Astrocyte of the cerebellum (primary cell): ENCODE data around the gene SMIM14.
"Not testable (repeated sequence)": the region's sequence is repeated elsewhere in the genome, so short reads cannot be mapped to it uniquely, and the experiment has no call there.

Source experiments
- DNase-seq: peaks from one replicate; pipeline ENCODE4 v3.0.0-alpha.2; 2011; ENCODE audit warnings: low read depth
- H3K4me3 ChIP-seq: 2 replicates; pipeline ENCODE4 v1.5.1; 2011; ENCODE audit warnings: mild to moderate bottlenecking, low read depth, low read length, moderate library complexity
- in situ Hi-C: cut with HindIII; loops from 2 replicates; pipeline ENCODE4 v1.10.0; 2017; ENCODE audit warnings: low sequenced_read_pairs
- TF ChIP-seq, protein P1 (sequence below): IDR thresholded peaks from 2 replicates; pipeline ENCODE4 v1.5.1; 2012; ENCODE audit warnings: low read length, low read depth, moderate library complexity, mild to moderate bottlenecking; ENCODE audit errors: missing control alignments

SMIM14 gene

DNA sequence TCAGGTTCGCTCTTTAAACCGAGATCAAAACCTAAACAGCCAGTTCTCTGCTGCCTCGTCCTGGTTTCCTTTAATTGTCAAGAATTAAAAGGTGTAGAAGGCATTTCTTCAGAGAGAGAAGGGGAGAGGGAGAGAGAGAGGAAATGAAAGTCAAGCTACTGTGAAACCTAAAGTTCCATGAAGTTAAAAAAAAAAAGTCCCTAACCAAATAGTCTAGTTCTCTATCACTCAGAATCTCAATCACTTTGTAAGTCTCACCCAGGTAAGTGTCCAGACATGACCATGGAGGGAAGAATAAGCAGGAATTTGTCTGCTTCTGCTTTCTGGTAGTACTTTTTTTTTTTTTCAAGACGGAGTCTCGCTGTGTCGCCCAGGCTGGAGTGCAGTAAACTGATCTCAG is 18.8 kb upstream of the SMIM14 start:
- DNase-seq: no peak
- TF ChIP-seq, protein P1, sequence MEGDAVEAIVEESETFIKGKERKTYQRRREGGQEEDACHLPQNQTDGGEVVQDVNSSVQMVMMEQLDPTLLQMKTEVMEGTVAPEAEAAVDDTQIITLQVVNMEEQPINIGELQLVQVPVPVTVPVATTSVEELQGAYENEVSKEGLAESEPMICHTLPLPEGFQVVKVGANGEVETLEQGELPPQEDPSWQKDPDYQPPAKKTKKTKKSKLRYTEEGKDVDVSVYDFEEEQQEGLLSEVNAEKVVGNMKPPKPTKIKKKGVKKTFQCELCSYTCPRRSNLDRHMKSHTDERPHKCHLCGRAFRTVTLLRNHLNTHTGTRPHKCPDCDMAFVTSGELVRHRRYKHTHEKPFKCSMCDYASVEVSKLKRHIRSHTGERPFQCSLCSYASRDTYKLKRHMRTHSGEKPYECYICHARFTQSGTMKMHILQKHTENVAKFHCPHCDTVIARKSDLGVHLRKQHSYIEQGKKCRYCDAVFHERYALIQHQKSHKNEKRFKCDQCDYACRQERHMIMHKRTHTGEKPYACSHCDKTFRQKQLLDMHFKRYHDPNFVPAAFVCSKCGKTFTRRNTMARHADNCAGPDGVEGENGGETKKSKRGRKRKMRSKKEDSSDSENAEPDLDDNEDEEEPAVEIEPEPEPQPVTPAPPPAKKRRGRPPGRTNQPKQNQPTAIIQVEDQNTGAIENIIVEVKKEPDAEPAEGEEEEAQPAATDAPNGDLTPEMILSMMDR: no peak
- in situ Hi-C loops: no loop called here
- no peak overlapping the region for H3K4me3 ChIP-seq

DNA sequence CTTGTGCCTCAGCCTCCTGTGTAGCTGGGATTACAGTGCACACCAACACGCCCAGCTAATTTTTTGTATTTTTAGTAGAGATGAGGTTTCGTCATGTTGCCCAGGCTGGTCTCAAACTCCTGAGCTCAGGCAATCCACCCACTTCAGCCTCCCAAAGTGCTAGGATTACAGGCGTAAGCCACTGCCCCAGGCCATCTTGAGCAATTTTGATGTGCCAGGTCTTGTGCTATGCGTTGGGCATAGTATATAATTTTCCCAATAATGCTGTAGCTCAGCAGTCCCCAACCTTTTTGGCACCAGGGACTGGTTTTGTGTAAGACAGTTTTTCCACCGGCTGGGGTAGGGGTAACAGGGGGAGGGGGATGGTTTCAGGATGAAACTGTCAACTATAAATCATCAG is 18.0 kb upstream of the SMIM14 start:
- in situ Hi-C loops, H3K4me3 ChIP-seq, DNase-seq: not testable (repeated sequence)

DNA sequence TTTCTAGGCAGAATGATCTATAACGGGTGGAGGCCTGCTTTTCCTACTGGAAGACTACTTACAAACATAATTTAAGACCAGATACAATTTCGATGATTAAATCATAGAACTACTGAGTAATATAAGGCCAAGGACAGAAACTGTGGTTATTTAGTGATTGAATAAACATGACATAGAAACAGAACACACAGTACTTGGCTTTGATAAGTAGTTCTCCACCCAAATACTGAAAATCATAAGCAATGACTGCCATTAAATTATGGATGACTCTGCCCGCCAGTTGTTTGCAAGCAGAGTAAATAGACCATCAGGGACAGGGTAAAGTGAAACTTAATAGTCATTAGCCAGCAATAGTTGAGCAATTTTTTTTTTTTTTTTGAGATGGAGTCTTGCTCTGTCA is 17.2 kb upstream of the SMIM14 start:
- no peak for DNase-seq
- TF ChIP-seq, protein P1: no peak
- no peak overlapping the region for H3K4me3 ChIP-seq
- in situ Hi-C loops: no loop called here

DNA sequence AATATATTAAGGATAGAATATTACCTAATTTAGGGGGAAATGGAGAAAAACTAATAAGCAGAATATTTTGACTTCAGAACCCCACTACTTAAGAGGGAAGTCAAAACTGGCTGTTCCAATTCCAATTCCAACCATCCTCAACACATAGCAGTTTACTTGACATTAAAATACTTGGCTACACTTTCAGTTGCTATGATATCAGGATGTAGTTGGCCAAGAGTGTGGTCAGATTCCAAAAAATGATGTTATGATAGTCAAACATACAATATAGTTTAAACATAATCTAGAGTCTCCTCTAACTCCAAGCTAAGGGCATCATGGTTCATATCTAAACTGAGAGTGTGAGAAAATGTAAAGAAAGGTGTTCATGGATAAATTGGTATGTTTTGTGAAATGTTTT is 16.5 kb upstream of the SMIM14 start:
- in situ Hi-C loops: no loop called here
- TF ChIP-seq, protein P1: no peak
- H3K4me3 ChIP-seq: no peak overlapping the region
- no peak for DNase-seq

DNA sequence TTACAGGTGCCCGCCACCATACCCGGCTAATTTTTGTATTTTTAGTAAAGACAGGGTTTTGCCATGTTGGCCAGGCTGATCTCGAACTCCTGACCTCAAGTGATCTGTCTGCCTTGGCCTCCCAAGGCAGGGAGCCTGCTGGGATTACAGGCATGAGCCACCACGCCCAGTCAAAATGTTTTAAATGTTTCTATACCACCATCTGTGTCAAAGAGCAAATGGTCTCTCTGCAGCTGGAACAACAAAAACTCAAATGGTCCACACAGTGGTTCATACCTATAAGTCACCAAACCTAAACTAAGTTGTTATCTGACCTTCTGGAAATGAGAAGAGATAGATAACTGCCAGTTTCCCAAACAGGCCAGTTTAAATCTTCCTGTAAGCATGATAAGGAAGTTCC is 12.9 kb upstream of the SMIM14 start:
- in situ Hi-C loops, H3K4me3 ChIP-seq, DNase-seq: not testable (repeated sequence)

DNA sequence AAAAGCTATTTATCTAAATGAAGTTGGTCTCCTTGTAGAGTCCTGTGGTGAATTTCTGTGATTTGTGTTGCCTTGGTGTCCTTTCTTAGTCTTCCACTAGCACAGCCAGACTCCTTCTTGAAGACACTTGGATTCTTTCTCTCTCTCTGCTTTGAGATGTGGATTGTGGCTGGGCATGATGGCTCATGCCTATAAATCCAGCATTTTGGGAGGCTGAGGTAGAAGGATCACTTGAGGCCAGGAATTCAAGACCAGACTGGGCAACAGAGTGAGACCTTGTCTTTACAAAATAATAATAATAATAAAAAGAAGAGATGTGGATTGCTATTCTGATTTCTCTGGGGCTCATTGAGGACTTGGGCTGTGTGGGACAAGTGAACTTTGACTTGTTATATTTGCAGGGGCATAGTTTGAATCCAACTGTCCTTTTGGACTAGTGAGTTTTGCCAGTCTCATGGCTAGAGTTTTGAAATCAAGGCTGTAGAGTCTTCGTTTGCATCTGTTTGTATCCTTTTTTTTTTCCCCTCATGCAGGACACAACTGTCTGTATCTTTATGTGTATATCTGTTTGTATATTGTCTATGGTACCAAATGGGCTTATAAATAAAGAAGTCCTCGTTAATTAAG is 11.1 kb upstream of the SMIM14 start:
- H3K4me3 ChIP-seq: no peak overlapping the region
- in situ Hi-C loops: no loop called here
- DNase-seq: no peak
- TF ChIP-seq, protein P1: no peak

DNA sequence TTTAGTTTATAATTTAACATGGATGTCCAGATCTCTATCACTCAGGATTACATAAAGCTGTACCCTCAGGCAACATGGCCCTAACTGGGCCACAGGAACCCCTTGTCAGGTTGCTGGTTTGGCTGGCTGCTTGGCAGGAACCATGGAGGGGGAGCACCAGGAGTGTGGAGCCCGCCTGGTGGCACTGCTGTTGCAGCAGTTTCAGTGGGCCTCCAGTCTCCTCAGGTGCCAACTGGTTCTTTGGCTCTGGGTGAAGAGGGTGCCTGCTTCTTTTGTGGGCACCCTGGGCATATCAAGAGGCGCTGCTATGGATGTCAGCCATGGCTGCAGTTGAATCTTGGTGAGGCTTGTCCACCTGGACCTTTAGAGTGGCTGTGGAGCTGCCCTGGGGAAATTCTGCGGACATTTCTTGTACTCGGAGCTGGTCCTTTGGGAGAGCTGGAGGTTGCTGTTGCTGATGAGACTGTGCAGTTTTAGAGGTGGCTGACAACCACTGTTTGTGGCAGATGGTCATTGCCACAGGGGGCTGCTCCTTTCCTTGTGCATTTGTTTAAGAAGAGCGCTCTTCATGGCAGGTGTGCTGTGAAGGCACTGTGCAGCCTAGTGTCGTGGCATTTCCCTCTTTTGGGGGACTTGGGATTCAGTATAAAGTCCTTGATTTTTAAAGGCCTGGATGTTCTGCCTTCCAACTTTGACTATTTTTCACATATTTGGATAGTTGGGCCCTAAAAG is 10.3 kb upstream of the SMIM14 start:
- DNase-seq: no peak
- TF ChIP-seq, protein P1: no peak
- no peak overlapping the region for H3K4me3 ChIP-seq
- in situ Hi-C loops: no loop called here
